SK-N-MC (cell line): ENCODE data around the gene PCMT1.

Experiments
- DNase-seq: peaks from one replicate; pipeline ENCODE4 v3.0.0-alpha.2; 2011; ENCODE audit warnings: low read depth, low spot score
- H3K27ac ChIP-seq: fragments of 200-600 bp; sonication (generic); 2 replicates; pipeline ENCODE4 v1.5.1; 2016; ENCODE audit warnings: mixed run types
- H3K36me3 ChIP-seq: fragments of 200-600 bp; sonication (generic); 2 replicates; pipeline ENCODE4 v1.6.1; 2017; ENCODE audit warnings: antibody characterized with exemption, low read length, mixed read lengths; ENCODE audit not compliant: insufficient read depth
- H3K4me3 ChIP-seq: fragments of 200-600 bp; sonication (generic); 2 replicates; pipeline ENCODE4 v1.5.1; 2016
- H3K9ac ChIP-seq: fragments of 200-600 bp; sonication (generic); 2 replicates; pipeline ENCODE4 v1.8.0; 2017; ENCODE audit warnings: mixed run types, mixed read lengths; ENCODE audit not compliant: insufficient read length
- H3K9me3 ChIP-seq: fragments of 200-600 bp; sonication (generic); 2 replicates; pipeline ENCODE4 v1.6.1; 2017; ENCODE audit warnings: low read depth, mild to moderate bottlenecking, antibody characterized with exemption, low read length, moderate library complexity, mixed read lengths
- EZH2 ChIP-seq: fragments of 200-600 bp; sonication (generic); IDR thresholded peaks from one replicate; pipeline ENCODE4 v1.6.1; 2017; ENCODE audit warnings: antibody characterized with exemption
- FOXP2 ChIP-seq: optimal IDR thresholded peaks from 2 replicates; pipeline ENCODE3; 2011; ENCODE audit warnings: mild to moderate bottlenecking, moderate library complexity; ENCODE audit not compliant: insufficient read depth; ENCODE audit errors: extremely low read length, control extremely low read depth
- POLR2AphosphoS5 ChIP-seq: IDR thresholded peaks from 2 replicates; pipeline ENCODE4 v1.6.1; 2012; ENCODE audit warnings: mild to moderate bottlenecking, low read depth, low read length, borderline replicate concordance

The PCMT1 gene

GRCh38 chr6:149779644-149779963 lies 30.1 kb downstream of the PCMT1 start:
- TF ChIP-seq FOXP2 (no peak), POLR2AphosphoS5 (no peak), EZH2 (no peak)
- Histone ChIP-seq H3K27ac (no peak overlapping the region), H3K36me3 (peaks cover 28% of the 10 kb centered on the region), H3K9ac (no peak overlapping the region), H3K4me3 (no peak overlapping the region), H3K9me3 (no peaks in the 10 kb centered on the region)
- no peak for DNase-seq

DNA sequence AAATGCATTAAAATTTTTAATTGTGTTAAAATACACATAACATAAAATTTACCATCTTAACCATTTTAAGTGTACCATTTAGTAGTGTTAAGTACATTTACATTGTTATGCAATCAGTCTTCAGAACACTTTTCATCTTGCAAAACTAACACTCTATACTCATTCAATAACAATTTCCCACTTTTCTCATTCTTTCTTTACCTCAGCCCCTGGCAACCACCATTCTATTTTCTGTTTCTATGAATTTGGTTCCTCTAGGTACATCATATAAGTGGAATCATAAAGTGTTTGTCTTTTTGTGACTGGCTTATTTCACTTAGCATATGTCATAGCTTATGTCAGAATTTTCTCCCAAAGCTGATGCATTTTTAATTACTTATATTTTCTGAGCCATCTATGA lies 32.2 kb downstream of the PCMT1 start:
- no peak overlapping the region for H3K4me3 ChIP-seq
- no peaks in the 10 kb centered on the region for H3K9me3 ChIP-seq
- H3K36me3 ChIP-seq, result peaks cover 18% of the 10 kb centered on the region
- no peak overlapping the region for H3K9ac ChIP-seq
- no peak for TF ChIP-seq FOXP2
- TF ChIP-seq EZH2, result no peak
- no peak for TF ChIP-seq POLR2AphosphoS5
- DNase-seq, result no peak
- no peak overlapping the region for H3K27ac ChIP-seq

DNA sequence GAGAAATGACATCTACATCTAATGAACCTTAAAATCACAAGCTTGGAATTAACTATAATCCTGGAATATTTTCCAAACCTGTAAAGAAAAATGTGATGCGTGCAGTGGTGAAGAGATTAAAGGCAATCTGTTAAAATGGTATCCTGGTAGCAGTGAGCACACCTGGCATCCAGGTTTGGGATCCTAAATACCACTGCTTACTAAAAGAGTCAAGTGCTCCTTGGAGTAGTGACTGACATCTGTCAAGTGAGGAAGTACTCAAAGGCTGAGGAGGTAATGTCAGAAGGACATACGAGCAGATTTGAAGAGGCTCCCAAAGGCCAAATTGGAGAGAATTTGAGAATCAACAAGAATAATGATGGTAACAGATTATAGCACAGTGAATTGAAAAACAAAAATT lies 32.8 kb downstream of the PCMT1 start:
- Histone ChIP-seq H3K27ac (no peak overlapping the region), H3K36me3 (peaks cover 18% of the 10 kb centered on the region), H3K9ac (no peak overlapping the region), H3K9me3 (no peaks in the 10 kb centered on the region), H3K4me3 (no peak overlapping the region)
- no peak for DNase-seq
- no peak for TF ChIP-seq FOXP2
- TF ChIP-seq POLR2AphosphoS5, result no peak
- TF ChIP-seq EZH2, result no peak

GRCh38 chr6:149783551-149783950 lies 34.0 kb downstream of the PCMT1 start:
- DNase-seq, result no peak
- Histone ChIP-seq H3K9me3 (no peaks in the 10 kb centered on the region), H3K4me3 (no peak overlapping the region), H3K27ac (no peak overlapping the region), H3K9ac (no peak overlapping the region), H3K36me3 (peaks cover 15% of the 10 kb centered on the region)
- TF ChIP-seq POLR2AphosphoS5 (no peak), FOXP2 (no peak), EZH2 (no peak)

DNA sequence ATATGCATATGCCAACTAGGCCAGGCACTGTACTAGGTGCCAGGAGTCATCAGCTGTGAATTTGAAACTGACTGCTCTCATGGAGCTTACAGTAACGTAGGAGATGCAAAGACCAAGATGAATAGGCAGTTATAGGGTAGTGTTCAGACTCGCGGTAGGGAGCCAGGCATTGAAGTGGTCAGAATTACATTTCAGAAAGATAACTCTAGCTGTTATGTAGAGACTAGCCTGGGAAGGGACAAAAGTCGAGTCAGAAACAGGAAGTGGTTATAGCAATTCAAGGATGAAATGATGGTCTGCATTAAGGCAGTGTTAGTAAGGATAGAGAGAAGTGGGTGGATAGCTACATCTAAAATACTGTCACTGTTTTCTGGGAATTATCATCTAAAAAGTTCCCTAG lies 56.6 kb downstream of the PCMT1 start:
- Histone ChIP-seq H3K9ac (no peak overlapping the region), H3K36me3 (0 out of 2 replicates have a peak, but pooled peaks cover 5% of the 10 kb centered on the region), H3K27ac (no peak overlapping the region), H3K9me3 (no peaks in the 10 kb centered on the region), H3K4me3 (no peak overlapping the region)
- no peak for DNase-seq
- no peak for TF ChIP-seq POLR2AphosphoS5

DNA sequence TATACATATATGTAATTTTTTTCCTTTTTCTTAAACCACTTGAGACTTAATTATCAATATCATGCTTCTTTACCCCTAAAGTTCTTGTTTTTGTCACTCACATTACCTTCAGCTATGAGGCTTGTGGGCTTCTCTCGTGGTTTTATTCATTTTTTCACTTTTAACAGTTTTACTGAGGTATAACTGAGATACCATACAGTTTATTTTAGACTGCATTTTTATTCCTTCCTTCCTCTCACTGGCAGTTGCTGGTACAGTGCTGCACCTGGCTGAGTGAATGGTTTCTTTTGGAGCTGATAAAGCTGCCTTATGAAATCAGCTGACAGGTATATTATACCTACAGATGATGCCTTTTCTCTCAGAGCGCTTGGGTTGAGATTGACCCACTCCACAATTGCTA lies 60.3 kb downstream of the PCMT1 start:
- no peak overlapping the region for H3K4me3 ChIP-seq
- H3K36me3 ChIP-seq, result no peaks in the 10 kb centered on the region; the same call in 1 of the 2 replicates
- H3K9ac ChIP-seq, result no peak overlapping the region
- DNase-seq, result no peak
- TF ChIP-seq FOXP2 (no peak), EZH2 (no peak), POLR2AphosphoS5 (no peak)
- H3K27ac ChIP-seq, result no peak overlapping the region
- H3K9me3 ChIP-seq, result no peaks in the 10 kb centered on the region

DNA sequence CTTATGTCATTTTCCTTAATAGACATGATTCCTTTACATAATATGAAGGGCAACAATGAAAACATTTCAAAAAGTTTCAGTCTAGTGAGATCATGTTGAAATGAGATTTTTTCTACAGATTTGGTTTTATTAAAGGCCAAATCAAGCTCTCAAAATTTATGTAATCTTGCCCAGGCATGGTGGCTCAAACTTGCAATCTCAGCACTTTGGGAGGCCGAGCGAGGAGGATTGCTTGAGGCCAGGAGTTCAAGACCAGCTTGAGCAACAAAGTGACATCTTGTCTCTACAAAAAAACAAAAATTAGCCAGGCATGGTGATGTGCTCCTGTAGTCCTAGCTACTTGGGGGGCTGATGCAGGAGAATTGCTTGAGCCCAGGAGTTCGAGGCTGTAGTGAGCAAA lies 63.8 kb downstream of the PCMT1 start:
- no peaks in the 10 kb centered on the region for H3K9me3 ChIP-seq
- no peak overlapping the region for H3K27ac ChIP-seq
- no peak overlapping the region for H3K9ac ChIP-seq
- H3K4me3 ChIP-seq, result no peak overlapping the region
- DNase-seq, result no peak
- H3K36me3 ChIP-seq, result no peaks in the 10 kb centered on the region; the same call in 1 of the 2 replicates
- TF ChIP-seq FOXP2 (no peak), EZH2 (no peak), POLR2AphosphoS5 (no peak)

DNA sequence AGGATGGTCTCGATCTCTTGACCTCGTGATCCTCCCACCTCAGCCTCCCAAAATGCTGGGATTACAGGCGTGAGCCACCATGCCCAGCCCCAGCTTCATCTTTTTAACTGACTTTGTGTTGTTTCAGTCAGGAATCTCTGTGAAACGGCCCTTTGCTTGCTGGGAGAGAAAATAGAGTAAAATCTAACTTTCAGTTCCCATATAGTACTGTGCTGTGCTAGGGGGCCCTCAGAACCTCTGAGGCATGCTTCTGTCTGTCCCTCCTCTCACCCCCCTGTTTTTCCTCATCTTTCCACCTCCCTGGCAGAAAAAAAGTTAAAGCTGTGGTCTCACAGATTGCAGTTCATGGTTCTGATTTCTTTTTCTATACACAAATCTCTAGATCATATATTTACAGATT lies 66.2 kb downstream of the PCMT1 start:
- Histone ChIP-seq H3K4me3 (no peak overlapping the region), H3K9me3 (no peaks in the 10 kb centered on the region), H3K36me3 (no peaks in the 10 kb centered on the region; the same call in 1 of the 2 replicates), H3K27ac (no peak overlapping the region), H3K9ac (no peak overlapping the region)
- DNase-seq, result no peak
- TF ChIP-seq EZH2, result no peak
- no peak for TF ChIP-seq FOXP2
- TF ChIP-seq POLR2AphosphoS5, result no peak

GRCh38 chr6:149820506-149820905 lies 71.0 kb downstream of the PCMT1 start:
- no peak for DNase-seq
- Histone ChIP-seq H3K4me3 (no peak overlapping the region), H3K27ac (no peak overlapping the region), H3K9me3 (no peaks in the 10 kb centered on the region), H3K9ac (no peak overlapping the region), H3K36me3 (no peaks in the 10 kb centered on the region)
- TF ChIP-seq POLR2AphosphoS5 (no peak), EZH2 (no peak)
